Endothelial cell (in vitro differentiated cells): ENCODE results near the gene PFDN2. TPM values are rescaled to one million over a fixed set of nuclear protein-coding genes. Genes with fewer than 3 reads are reported as not detected.

Experiments used
- DNase-seq: peaks from one replicate; pipeline ENCODE4 v3.0.0; 2021; ENCODE audit warnings: low spot score
- H3K27ac Mint-ChIP-seq: one replicate; pipeline ENCODE4 v1.8.0; 2021; ENCODE audit warnings: mixed read lengths, inconsistent platforms; ENCODE audit not compliant: unreplicated experiment
- H3K27me3 Mint-ChIP-seq: one replicate; pipeline ENCODE4 v1.8.0; 2021; ENCODE audit warnings: mild to moderate bottlenecking, moderate library complexity, mixed read lengths, inconsistent platforms; ENCODE audit not compliant: unreplicated experiment
- H3K36me3 Mint-ChIP-seq: one replicate; pipeline ENCODE4 v1.8.0; 2021; ENCODE audit warnings: mild to moderate bottlenecking, low read depth, mixed read lengths, inconsistent platforms; ENCODE audit not compliant: unreplicated experiment
- H3K4me1 Mint-ChIP-seq: one replicate; pipeline ENCODE4 v1.8.0; 2021; ENCODE audit warnings: mild to moderate bottlenecking, mixed read lengths, inconsistent platforms; ENCODE audit not compliant: unreplicated experiment
- H3K4me3 Mint-ChIP-seq: one replicate; pipeline ENCODE4 v1.8.0; 2021; ENCODE audit warnings: mild to moderate bottlenecking, mixed read lengths, inconsistent platforms; ENCODE audit not compliant: unreplicated experiment
- H3K9me3 Mint-ChIP-seq: one replicate; pipeline ENCODE4 v1.8.0; 2021; ENCODE audit warnings: mixed read lengths, inconsistent platforms; ENCODE audit not compliant: unreplicated experiment
- CTCF ChIP-seq: fragments of 200-600 bp; sonication (generic); IDR thresholded peaks from one replicate; pipeline ENCODE4 v1.5.0; 2021; ENCODE audit warnings: antibody characterized with exemption; ENCODE audit not compliant: unreplicated experiment
- total RNA-seq: library from RNA; stranded (reverse); fragmentation: NEBNext Ultra II Directional; extraction: Animal tissue kit (Norgen Biotek cat#: 25700); gene quantifications from one replicate; pipeline ENCODE4 v1.2.1, GENCODE V29; 2021; ENCODE audit not compliant: unreplicated experiment

The PFDN2 gene
- total RNA-seq, 1 donor from 2014 or later: 73.8 TPM

GRCh38 chr1:161054805-161055204 lies 63.0 kb downstream of the PFDN2 start:
- Mint-ChIP-seq H3K4me1 (no peaks in the 10 kb centered on the region), H3K27me3 (peaks cover under 1% of the 10 kb centered on the region), H3K36me3 (peaks cover 4% of the 10 kb centered on the region), H3K4me3 (no peak overlapping the region), H3K9me3 (no peaks in the 10 kb centered on the region), H3K27ac (no peak overlapping the region)
- no peak for TF ChIP-seq CTCF
- DNase-seq: no peak

GRCh38 chr1:161054232-161054631 lies 63.6 kb downstream of the PFDN2 start:
- H3K4me1 Mint-ChIP-seq: no peaks in the 10 kb centered on the region
- no peak for TF ChIP-seq CTCF

GRCh38 chr1:161052899-161053298 lies 64.9 kb downstream of the PFDN2 start:
- Mint-ChIP-seq H3K27ac (no peak overlapping the region), H3K27me3 (peaks cover 4% of the 10 kb centered on the region), H3K4me1 (no peaks in the 10 kb centered on the region), H3K9me3 (peaks cover 4% of the 10 kb centered on the region), H3K36me3 (peaks cover 12% of the 10 kb centered on the region), H3K4me3 (no peak overlapping the region)
- TF ChIP-seq CTCF: no peak
- DNase-seq: no peak

More at GRCh38 chr1:161054232-161054631, 63.6 kb downstream of the PFDN2 start:
- no peak overlapping the region for H3K4me3 Mint-ChIP-seq
- H3K27me3 Mint-ChIP-seq: no peaks in the 10 kb centered on the region
- H3K9me3 Mint-ChIP-seq: no peaks in the 10 kb centered on the region
- H3K27ac Mint-ChIP-seq: no peak overlapping the region
- H3K36me3 Mint-ChIP-seq: peaks cover 4% of the 10 kb centered on the region
- DNase-seq: no peak

GRCh38 chr1:161051219-161051618 lies 66.6 kb downstream of the PFDN2 start:
- H3K4me1 Mint-ChIP-seq: peaks cover 4% of the 10 kb centered on the region
- H3K36me3 Mint-ChIP-seq: peaks cover 17% of the 10 kb centered on the region
- H3K9me3 Mint-ChIP-seq: peaks cover 8% of the 10 kb centered on the region
- peaks cover 9% of the 10 kb centered on the region for H3K27me3 Mint-ChIP-seq
- H3K4me3 Mint-ChIP-seq: no peak overlapping the region
- TF ChIP-seq CTCF: no peak
- DNase-seq: no peak
- H3K27ac Mint-ChIP-seq: no peak overlapping the region

Other genes with a start within 250 kb of the PFDN2 start
- gene ITLN1, start 232.9 kb downstream of the PFDN2 start, total RNA-seq: not detected
- gene ITLN2, start 163.2 kb downstream of the PFDN2 start, total RNA-seq: 118 TPM
- 361 TPM for gene F11R, start 96.9 kb downstream of the PFDN2 start, total RNA-seq
- gene TSTD1, start 79.1 kb downstream of the PFDN2 start, total RNA-seq: 14.2 TPM
- gene USF1, start 72.1 kb downstream of the PFDN2 start, total RNA-seq: 121 TPM
- 0.23 TPM for gene ARHGAP30, start 48.1 kb downstream of the PFDN2 start, total RNA-seq
- gene NECTIN4, start 28.5 kb downstream of the PFDN2 start, total RNA-seq: 0.13 TPM
- gene KLHDC9, start 19.7 kb downstream of the PFDN2 start, total RNA-seq: 7.3 TPM
- gene NIT1, start 68 bp upstream of the PFDN2 start, total RNA-seq: 20.5 TPM
- 133 TPM for gene DEDD, start 14.6 kb upstream of the PFDN2 start, total RNA-seq
- 124 TPM for gene UFC1, start 35.9 kb upstream of the PFDN2 start, total RNA-seq
- gene USP21, start 41.5 kb upstream of the PFDN2 start, total RNA-seq: 22.2 TPM
- gene PPOX, start 48.4 kb upstream of the PFDN2 start, total RNA-seq: 39.0 TPM
- gene B4GALT3, start 59.5 kb upstream of the PFDN2 start, total RNA-seq: 44.0 TPM
- 56.8 TPM for gene ADAMTS4, start 81.0 kb upstream of the PFDN2 start, total RNA-seq
- 93.1 TPM for gene NDUFS2, start 84.3 kb upstream of the PFDN2 start, total RNA-seq
- 4.3 TPM for gene FCER1G, start 97.3 kb upstream of the PFDN2 start, total RNA-seq
- gene APOA2, start 105.6 kb upstream of the PFDN2 start, total RNA-seq: not detected
- 22.0 TPM for gene TOMM40L, start 108.0 kb upstream of the PFDN2 start, total RNA-seq
- not detected for gene NR1I3, start 120.2 kb upstream of the PFDN2 start, total RNA-seq
- not detected for gene PCP4L1, start 140.7 kb upstream of the PFDN2 start, total RNA-seq
- 2.6 TPM for gene MPZ, start 191.9 kb upstream of the PFDN2 start, total RNA-seq
- gene SDHC, start 196.3 kb upstream of the PFDN2 start, total RNA-seq: 180 TPM
- gene CFAP126, start 249.8 kb upstream of the PFDN2 start, total RNA-seq: not detected